Stimulated activated CD8-positive, alpha-beta memory T cell treated with anti-CD3 and anti-CD28 coated beads, Interleukin-7, amount 100 ng/mL, for 4 hours (primary cell): ENCODE measurements around the gene HSFX1.
"Not testable (repeated sequence)": the region's sequence is repeated elsewhere in the genome, so short reads cannot be mapped to it uniquely, and the experiment has no call there.

ENCODE experiments used
- DNase-seq, 2 donors: peaks; one replicate each; pipeline ENCODE4 v3.0.0-alpha.2; 2020; ENCODE audit warnings: low read depth in 2 of 2

The HSFX1 gene

GRCh38 chrX:149773768-149774167, at the start of gene HSFX1:
TSS of gene HSFX1 (plus strand) at chrX:149774068. CDS start at chrX:149774682, 614 bp downstream.
- DNase-seq = not testable (repeated sequence)

GRCh38 chrX:149727308-149727707, 46.6 kb upstream of the HSFX1 start:
- DNase-seq = not testable (repeated sequence)

GRCh38 chrX:149742269-149742668, 31.6 kb upstream of the HSFX1 start:
- DNase-seq = not testable (repeated sequence)

GRCh38 chrX:149746390-149747007, 27.4 kb upstream of the HSFX1 start:
- not testable (repeated sequence) for DNase-seq

- DNase-seq = no peak
These were observed 16.4 kb upstream of the HSFX1 start for GRCh38 chrX:149757206-149758067.

GRCh38 chrX:149758068-149758714, 15.7 kb upstream of the HSFX1 start:
- no peak for DNase-seq

GRCh38 chrX:149758715-149759078, 15.2 kb upstream of the HSFX1 start:
- DNase-seq = not testable (repeated sequence)

- DNase-seq = no peak
These were observed 14.0 kb upstream of the HSFX1 start for GRCh38 chrX:149759824-149760223.

GRCh38 chrX:149760965-149761364, 12.9 kb upstream of the HSFX1 start:
- DNase-seq = no peak

- not testable (repeated sequence) for DNase-seq
These were observed 11.8 kb upstream of the HSFX1 start for GRCh38 chrX:149761858-149762674.

GRCh38 chrX:149762696-149763614, 10.9 kb upstream of the HSFX1 start:
- DNase-seq = no peak

- not testable (repeated sequence) for DNase-seq
These were observed 3.5 kb upstream of the HSFX1 start for GRCh38 chrX:149770344-149770743.

- not testable (repeated sequence) for DNase-seq
These were observed 842 bp upstream of the HSFX1 start for GRCh38 chrX:149773026-149773425.

GRCh38 chrX:149777999-149778398, 4.1 kb downstream of the HSFX1 start:
- DNase-seq = not testable (repeated sequence)

- not testable (repeated sequence) for DNase-seq
These were observed 7.9 kb downstream of the HSFX1 start, which contains the start of gene MAGEA9 for GRCh38 chrX:149781727-149782126. TSS of gene MAGEA9 (plus strand) at chrX:149781930. CDS start at chrX:149786211, 4,281 bp downstream.

- not testable (repeated sequence) for DNase-seq
These were observed 21.7 kb downstream of the HSFX1 start for GRCh38 chrX:149795531-149795930.

- no peak for DNase-seq
These were observed 25.3 kb downstream of the HSFX1 start for GRCh38 chrX:149799095-149799714.

- no peak for DNase-seq
These were observed 26.1 kb downstream of the HSFX1 start for GRCh38 chrX:149799938-149800337.

GRCh38 chrX:149803458-149804062, 29.7 kb downstream of the HSFX1 start:
- DNase-seq = no peak

GRCh38 chrX:149804102-149804501, 30.2 kb downstream of the HSFX1 start:
- no peak for DNase-seq
